HG03378 (cell line): ENCODE data around the gene ADGRG6.
"Not testable (repeated sequence)": the region's sequence is repeated elsewhere in the genome, so short reads cannot be mapped to it uniquely, and the experiment has no call there.

Experiments used
- ATAC-seq: cut with Tn5 transposase; IDR thresholded peaks from one replicate; pipeline ENCODE4 v1.9.1; 2021; ENCODE audit warnings: mild to moderate bottlenecking, moderate library complexity; ENCODE audit not compliant: unreplicated experiment

The ADGRG6 gene

GRCh38 chr6:142342986-142343385 lies 41.2 kb downstream of the ADGRG6 start:
- no peak for ATAC-seq

GRCh38 chr6:142343938-142344337 lies 42.1 kb downstream of the ADGRG6 start:
- no peak for ATAC-seq

DNA sequence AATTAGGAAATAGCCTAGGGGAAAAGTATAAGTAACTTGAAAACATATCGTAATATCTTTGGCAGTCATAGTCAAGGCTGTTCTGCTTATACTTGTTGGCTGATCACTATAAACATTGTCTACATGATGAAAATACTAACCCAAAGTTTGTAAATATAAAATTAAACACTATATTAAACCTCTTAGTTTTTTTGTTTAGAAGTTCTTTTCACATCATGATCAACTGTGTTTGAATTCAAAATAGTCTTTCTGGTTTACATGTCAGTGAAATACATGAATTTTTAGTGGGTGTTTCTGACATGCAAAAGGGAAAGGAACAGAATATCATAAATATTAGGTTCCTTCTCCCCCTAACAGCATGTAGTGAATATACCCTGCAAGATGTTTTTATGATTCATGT lies 43.5 kb downstream of the ADGRG6 start:
- ATAC-seq = no peak

GRCh38 chr6:142346166-142346565 lies 44.4 kb downstream of the ADGRG6 start:
- not testable (repeated sequence) for ATAC-seq

DNA sequence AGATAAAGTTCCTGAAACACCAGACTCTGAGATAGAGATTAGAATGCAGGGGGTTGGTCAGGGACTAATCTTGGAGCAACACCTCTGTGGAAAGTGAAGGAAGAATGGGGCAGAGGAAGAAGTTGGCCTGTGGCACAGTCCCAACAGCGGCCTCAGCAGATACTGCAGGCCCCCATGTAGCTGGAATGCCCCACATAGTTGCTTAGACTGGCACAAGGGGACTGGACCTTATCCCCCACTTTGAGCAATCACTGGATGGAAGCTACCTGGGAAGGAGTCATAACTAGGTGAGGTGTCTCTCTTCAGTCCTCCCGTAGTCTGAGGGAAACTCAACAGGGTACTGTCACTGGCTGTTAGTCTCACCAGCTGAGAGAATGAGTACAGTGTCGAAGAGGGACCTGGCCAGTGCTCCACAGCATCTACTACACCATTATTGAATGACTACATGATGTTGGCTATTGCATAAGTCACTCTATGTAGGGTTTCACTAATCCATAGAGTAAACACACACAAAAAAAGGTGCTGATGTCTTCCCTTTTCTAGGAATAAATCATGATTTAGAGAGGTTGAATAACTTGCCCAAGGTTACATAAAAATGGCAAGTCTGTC lies 47.5 kb downstream of the ADGRG6 start:
- no peak for ATAC-seq

GRCh38 chr6:142350309-142350708 lies 48.5 kb downstream of the ADGRG6 start:
- ATAC-seq = no peak

GRCh38 chr6:142353690-142354089 lies 51.9 kb downstream of the ADGRG6 start:
- no peak for ATAC-seq

DNA sequence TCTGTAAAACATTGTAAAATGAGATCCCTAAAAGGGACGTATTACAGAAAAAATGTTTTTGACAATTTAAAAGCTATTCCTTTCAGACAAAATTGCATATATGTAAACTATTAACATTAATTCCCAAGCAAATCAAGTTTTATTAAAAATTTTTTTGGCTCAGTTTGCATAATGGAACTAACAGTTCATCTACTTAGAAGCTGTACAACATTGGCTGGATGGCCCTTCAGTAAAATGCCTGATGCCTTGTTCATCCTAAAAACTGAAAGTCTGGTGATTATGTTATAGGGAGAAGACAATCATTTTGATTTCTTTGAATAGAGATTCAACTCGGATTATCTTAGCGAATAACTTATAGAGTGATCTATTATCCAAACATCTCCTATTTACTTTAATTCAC lies 52.8 kb downstream of the ADGRG6 start:
- no peak for ATAC-seq

- no peak for ATAC-seq
These were observed 53.8 kb downstream of the ADGRG6 start for GRCh38 chr6:142355520-142356174.

DNA sequence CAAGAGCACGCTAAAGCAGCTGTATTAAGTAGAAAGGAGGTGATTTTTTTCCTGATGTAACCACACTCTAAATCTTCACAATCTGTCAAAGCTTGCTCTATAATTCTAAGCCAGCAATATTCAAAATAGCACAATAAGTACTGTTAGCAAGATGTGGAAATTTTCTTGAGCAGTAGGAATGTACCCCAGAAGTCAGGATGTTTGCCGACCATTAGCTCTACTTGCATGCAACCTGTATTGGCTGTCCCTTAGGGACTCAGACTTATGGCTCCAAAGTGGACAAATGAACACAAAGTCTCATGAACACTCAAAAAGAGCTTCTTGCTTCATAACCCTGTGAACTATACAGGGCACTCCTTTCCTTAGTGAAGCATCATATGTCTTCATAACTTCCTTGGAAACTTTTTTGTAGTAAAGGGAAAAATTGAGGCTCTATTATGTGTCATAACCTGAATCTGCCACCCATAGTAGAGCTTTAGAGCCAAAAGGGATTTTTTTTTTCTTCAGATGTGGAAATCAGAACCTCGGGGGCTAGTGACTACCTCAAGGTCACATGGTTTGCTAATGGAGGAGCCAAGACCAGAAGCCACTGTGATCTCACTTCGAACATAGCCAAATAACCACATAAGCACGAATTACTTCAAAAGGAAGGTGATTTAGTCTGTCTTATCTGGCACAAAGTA lies 54.5 kb downstream of the ADGRG6 start:
- no peak for ATAC-seq

GRCh38 chr6:142356884-142357225 lies 55.0 kb downstream of the ADGRG6 start:
- ATAC-seq = no peak

- no peak for ATAC-seq
These were observed 56.1 kb downstream of the ADGRG6 start for GRCh38 chr6:142357879-142358278.

DNA sequence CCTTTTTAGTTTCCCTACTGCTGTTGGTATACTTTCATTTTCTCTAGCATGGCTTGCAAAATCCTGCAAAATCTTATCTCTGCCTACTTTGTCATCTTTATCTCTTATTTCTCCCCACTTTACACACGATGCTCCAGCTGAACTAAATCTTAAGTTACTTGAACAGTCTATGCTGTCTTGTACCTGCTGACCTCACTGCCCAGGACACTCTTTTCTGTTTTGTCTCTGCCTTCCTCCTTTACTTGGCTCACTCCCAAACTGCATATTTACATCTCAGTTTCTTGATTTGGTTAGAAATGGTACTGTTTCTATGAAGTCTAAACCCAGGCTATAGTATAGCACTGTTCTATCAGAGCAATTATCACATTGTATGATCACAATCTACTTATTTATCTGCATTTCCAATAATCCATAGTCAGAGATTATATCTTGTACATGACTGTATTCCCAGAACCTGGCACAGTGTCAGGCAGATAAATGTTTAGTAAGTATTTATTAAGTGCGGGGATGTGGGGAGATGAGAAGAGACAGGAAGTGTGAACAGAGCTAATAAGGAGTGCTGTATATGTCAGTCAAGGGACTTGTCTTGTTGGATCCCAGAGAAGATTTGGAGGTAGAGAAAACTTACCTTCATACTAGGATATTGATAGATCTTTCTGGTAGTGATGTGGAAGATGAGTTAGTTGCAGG lies 57.6 kb downstream of the ADGRG6 start:
- no peak for ATAC-seq

- no peak for ATAC-seq
These were observed 59.5 kb downstream of the ADGRG6 start for GRCh38 chr6:142361345-142361744.

DNA sequence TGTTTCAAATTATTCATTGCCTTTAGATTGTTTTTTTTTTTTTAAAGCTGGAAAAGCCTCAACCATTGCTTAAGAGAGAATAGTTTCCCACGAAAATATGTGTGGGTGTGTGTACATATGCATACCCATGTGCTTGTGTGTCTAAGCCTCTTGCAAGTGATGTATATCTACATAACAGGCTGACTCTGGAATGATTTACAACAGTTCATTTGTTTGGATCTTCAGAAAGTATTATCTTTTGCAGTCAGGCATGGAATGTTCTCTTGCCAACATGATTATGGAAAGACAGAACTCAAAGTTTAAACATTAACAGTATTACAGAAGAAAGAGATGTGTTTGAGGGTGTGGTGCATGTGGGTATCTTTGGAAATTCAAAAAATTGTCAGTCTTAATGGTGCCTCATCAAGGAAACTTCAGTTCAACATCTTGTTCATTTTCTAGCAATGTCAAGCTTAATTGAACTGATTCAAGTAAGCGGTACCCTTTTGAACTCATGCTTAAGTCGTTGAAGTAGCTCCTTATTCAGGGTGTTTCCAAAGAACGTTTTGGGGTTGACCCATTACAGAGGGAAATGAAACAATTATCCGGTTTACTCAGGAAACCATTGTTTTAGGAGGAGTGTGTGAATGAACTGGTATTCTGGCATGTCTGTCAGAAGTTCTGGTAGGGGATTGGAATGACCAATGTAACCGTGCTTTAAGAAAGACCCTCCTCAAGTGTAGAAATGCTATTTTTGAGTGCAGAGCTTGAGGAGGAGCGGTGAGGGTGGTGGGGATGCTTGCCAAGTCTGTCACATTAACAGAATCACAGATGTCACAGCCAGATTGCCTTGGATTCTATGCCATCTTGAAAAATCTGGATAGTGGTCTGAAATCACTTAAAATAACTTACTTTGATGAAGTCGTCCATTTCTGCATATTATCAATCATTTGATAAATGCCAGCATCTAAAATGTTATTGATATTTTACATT lies 60.3 kb downstream of the ADGRG6 start:
- ATAC-seq = no peak

- ATAC-seq = no peak
These were observed 65.3 kb downstream of the ADGRG6 start for GRCh38 chr6:142367061-142367460.

DNA sequence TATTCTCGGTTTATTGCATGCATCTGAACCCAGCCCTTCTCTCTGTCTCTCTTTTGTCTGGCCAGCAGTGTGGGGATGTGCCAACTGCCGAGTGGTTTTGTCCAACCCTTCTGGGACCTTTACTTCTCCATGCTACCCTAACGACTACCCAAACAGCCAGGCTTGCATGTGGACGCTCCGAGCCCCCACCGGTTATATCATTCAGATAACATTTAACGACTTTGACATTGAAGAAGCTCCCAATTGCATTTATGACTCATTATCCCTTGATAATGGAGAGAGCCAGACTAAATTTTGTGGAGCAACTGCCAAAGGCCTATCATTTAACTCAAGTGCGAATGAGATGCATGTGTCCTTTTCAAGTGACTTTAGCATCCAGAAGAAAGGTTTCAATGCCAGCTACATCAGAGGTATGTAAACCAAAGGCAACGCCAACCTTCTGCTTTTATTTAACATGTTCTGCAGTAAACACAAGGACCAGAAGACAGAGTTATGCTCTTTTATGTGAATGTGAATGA lies 65.8 kb downstream of the ADGRG6 start:
- no peak for ATAC-seq

GRCh38 chr6:142369266-142369665 lies 67.5 kb downstream of the ADGRG6 start:
- no peak for ATAC-seq

DNA sequence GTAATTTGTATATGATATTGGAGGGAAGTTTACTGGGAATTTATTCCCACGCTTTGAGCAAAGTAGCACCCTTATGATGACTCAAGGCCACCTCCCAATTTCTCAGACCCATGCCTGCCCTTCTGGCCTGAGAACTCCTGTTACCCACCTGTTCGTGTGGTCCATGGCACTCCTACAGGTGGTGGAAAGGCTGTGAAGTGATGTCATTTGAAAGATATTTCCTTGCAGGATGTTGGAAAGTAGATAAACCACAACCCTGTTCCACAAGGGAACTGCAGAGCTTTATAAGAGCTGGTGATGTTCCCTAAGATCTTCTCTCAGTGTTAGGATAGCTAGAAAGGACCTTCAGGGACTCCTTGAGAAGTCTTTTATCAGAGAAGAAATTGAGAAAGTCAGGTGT lies 70.5 kb downstream of the ADGRG6 start:
- no peak for ATAC-seq

DNA sequence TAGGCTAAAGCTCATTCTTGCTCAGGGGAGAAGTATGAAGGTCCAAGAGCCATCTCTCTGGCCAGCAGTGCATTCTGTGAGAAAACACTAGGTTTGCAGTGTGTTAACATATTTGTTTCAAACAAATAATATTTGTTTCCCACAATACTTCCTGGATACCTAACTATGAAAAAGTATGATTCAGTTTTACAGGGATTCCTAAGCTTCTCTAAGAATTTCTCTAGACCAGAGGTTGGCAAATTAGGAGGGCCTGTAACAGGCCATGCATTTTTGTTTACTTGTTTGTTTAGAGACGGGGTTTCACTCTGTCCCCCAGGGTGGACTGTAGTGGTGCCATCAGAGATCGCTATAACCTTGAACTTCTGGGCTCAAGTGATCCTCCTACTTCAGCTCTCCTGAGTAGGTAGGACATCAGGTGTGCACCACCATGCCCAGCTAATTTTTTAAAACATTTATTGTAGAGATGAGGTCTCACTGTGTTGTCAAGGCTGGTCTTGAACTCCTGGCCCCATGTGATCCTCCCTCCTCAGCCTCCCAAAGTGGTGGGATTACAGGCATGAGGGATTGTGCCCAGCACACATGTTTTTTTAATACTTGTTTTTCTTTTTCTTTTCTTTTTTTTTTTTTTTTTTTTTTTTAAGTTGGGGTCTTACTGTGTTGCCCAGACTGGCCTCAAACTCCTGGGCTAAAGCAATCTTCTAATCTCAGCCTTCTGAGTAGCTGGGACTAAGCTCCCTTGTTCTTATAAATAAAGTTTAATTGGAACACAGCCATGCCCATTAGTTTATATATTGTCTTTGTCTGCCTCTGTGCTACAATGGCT lies 71.7 kb downstream of the ADGRG6 start:
- no peak for ATAC-seq
